ENCODE measurements around the gene GDF10. TPM values are rescaled to one million over a fixed set of nuclear protein-coding genes. Genes with fewer than 3 reads are reported as not detected.

GDF10 gene
- total and polyA plus RNA-seq, 2 of the 13 experiments (the other 11 are each of a cell fraction or from before 2014, with no cell fraction given) = 0.03 TPM; not detected in 1

DNA sequence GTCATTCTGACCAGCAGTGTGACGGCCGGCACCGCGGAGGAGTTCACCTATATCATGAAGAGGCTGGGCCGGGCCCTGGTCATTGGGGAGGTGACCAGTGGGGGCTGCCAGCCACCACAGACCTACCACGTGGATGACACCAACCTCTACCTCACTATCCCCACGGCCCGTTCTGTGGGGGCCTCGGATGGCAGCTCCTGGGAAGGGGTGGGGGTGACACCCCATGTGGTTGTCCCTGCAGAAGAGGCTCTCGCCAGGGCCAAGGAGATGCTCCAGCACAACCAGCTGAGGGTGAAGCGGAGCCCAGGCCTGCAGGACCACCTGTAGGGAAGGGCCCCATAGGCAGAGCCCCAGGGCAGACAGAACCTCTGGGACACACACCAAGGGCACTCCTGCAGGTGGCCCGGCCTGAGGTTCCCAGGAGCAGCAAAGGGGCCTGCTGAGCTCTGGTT is 57.2 kb downstream of the GDF10 start:
- ChIA-PET POLR2A (no interaction called here), CTCF (ENCODE audit: low intra/inter-chr PET ratio, low total read pairs) (no interaction called here)
- 0% methylated on average over 1 of the region's 12 CpGs for WGBS (ENCODE audit: low lambda C conversion rate)
- H3K9me3 ChIP-seq (ENCODE audit: low read length) = no peaks in the 10 kb centered on the region
- ATAC-seq (no peak), DNase-seq (ENCODE audit: low spot score) (no peak), FAIRE-seq (no peak)
- H3K9ac ChIP-seq (ENCODE audit: insufficient read depth, low read depth, low read length) = no peak overlapping the region
- H3K4me1 ChIP-seq (ENCODE audit: insufficient read depth, low read length) = no peaks in the 10 kb centered on the region
- H4K20me1 ChIP-seq (ENCODE audit: insufficient read depth, low read length) = no peaks in the 10 kb centered on the region
- H3K27me3 ChIP-seq (ENCODE audit: control insufficient read depth in 1 of 2, insufficient read depth in 2 of 2, low read length in 2 of 2) = peaks cover 3 to 8% of the 10 kb centered on the region in 2 experiments; a peak in 3 of 5 replicates
- H3K4me2 ChIP-seq (ENCODE audit: low read depth, low read length) = no peak overlapping the region
- H3K36me3 ChIP-seq (replicated peaks in 1 of 2; ENCODE audit: control insufficient read depth in 1 of 2, insufficient read depth in 2 of 2, low read length in 2 of 2) = no peaks in the 10 kb centered on the region
- TF ChIP-seq GLMP (CRISPR knock-in tag; IDR thresholded peaks at IDR 0.05; ENCODE audit: borderline replicate concordance) (no peak), MEIS1 (CRISPR knock-in tag; IDR thresholded peaks at IDR 0.05; ENCODE audit: borderline replicate concordance) (no peak), ARID5B (CRISPR knock-in tag; IDR thresholded peaks at IDR 0.05) (no peak), ZNF558 (CRISPR knock-in tag; IDR thresholded peaks at IDR 0.05; ENCODE audit: borderline replicate concordance) (no peak), IKZF4 (CRISPR knock-in tag; IDR thresholded peaks at IDR 0.05; ENCODE audit: borderline replicate concordance, low read depth, not compliant biosample characterization) (no peak)
- TF ChIP-seq, protein P1, sequence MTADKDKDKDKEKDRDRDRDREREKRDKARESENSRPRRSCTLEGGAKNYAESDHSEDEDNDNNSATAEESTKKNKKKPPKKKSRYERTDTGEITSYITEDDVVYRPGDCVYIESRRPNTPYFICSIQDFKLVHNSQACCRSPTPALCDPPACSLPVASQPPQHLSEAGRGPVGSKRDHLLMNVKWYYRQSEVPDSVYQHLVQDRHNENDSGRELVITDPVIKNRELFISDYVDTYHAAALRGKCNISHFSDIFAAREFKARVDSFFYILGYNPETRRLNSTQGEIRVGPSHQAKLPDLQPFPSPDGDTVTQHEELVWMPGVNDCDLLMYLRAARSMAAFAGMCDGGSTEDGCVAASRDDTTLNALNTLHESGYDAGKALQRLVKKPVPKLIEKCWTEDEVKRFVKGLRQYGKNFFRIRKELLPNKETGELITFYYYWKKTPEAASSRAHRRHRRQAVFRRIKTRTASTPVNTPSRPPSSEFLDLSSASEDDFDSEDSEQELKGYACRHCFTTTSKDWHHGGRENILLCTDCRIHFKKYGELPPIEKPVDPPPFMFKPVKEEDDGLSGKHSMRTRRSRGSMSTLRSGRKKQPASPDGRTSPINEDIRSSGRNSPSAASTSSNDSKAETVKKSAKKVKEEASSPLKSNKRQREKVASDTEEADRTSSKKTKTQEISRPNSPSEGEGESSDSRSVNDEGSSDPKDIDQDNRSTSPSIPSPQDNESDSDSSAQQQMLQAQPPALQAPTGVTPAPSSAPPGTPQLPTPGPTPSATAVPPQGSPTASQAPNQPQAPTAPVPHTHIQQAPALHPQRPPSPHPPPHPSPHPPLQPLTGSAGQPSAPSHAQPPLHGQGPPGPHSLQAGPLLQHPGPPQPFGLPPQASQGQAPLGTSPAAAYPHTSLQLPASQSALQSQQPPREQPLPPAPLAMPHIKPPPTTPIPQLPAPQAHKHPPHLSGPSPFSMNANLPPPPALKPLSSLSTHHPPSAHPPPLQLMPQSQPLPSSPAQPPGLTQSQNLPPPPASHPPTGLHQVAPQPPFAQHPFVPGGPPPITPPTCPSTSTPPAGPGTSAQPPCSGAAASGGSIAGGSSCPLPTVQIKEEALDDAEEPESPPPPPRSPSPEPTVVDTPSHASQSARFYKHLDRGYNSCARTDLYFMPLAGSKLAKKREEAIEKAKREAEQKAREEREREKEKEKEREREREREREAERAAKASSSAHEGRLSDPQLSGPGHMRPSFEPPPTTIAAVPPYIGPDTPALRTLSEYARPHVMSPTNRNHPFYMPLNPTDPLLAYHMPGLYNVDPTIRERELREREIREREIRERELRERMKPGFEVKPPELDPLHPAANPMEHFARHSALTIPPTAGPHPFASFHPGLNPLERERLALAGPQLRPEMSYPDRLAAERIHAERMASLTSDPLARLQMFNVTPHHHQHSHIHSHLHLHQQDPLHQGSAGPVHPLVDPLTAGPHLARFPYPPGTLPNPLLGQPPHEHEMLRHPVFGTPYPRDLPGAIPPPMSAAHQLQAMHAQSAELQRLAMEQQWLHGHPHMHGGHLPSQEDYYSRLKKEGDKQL (CRISPR knock-in tag; IDR thresholded peaks at IDR 0.05; ENCODE audit: low read depth) = no peak
- TF ChIP-seq, protein P2, sequence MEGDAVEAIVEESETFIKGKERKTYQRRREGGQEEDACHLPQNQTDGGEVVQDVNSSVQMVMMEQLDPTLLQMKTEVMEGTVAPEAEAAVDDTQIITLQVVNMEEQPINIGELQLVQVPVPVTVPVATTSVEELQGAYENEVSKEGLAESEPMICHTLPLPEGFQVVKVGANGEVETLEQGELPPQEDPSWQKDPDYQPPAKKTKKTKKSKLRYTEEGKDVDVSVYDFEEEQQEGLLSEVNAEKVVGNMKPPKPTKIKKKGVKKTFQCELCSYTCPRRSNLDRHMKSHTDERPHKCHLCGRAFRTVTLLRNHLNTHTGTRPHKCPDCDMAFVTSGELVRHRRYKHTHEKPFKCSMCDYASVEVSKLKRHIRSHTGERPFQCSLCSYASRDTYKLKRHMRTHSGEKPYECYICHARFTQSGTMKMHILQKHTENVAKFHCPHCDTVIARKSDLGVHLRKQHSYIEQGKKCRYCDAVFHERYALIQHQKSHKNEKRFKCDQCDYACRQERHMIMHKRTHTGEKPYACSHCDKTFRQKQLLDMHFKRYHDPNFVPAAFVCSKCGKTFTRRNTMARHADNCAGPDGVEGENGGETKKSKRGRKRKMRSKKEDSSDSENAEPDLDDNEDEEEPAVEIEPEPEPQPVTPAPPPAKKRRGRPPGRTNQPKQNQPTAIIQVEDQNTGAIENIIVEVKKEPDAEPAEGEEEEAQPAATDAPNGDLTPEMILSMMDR (CRISPR knock-in tag; IDR thresholded peaks at IDR 0.05) = no peak
- no peak overlapping the region for H2AFZ ChIP-seq (ENCODE audit: low read length)
- no peak overlapping the region for H3K27ac ChIP-seq (ENCODE audit: extremely low read length, insufficient read depth, low read length)
- intact Hi-C loops (cut with micrococcal nuclease; ENCODE audit: unreplicated experiment) = no loop called here
- no peak overlapping the region for H3K4me3 ChIP-seq (replicated peaks in 1 of 3; ENCODE audit: insufficient read depth in 1 of 3, low read depth in 2 of 3, low read length in 3 of 3)
- in situ Hi-C loops (cut with HindIII; ENCODE audit: extremely low pct_ligation_motif_present, low pct_unique_long_range_greater_than_20kb) = no loop called here
- no peaks in the 10 kb centered on the region for H3K79me2 ChIP-seq (ENCODE audit: insufficient read depth, low read length)
- no TSS peak for BruUV-seq (replicated peaks)

Data from HepG2 (cell line).